Measurements from ENCODE around the gene SOHLH1. TPM values are rescaled to one million over a fixed set of nuclear protein-coding genes. Genes with fewer than 3 reads are reported as not detected.

SOHLH1 gene
- total RNA-seq, 6 donors from 2014 or later: not detected

GRCh38 chr9:135722365-135722764, 23.1 kb upstream of the SOHLH1 start:
- Histone ChIP-seq H3K9me3 (no peaks in the 10 kb centered on the region), H3K36me3 (no peaks in the 10 kb centered on the region), H3K4me3 (no peak overlapping the region), H3K27ac (no peak overlapping the region), H3K4me1 (no peaks in the 10 kb centered on the region), H3K27me3 (peaks cover 0 to 6% (median 0%) of the 10 kb centered on the region in 4 donors)
- no peak for DNase-seq
- 68 to 72% methylated on average over 15 to 18 of the region's 18 CpGs for WGBS, 2 donors
- no peak for ATAC-seq (ENCODE audit: low FRiP score in 2 of 2)
- TF ChIP-seq POLR2A (IDR thresholded peaks at IDR 0.05) (no peak), CTCF (IDR thresholded peaks at IDR 0.05) (no peak), EP300 (IDR thresholded peaks at IDR 0.05) (no peak), POLR2AphosphoS5 (IDR thresholded peaks at IDR 0.05) (no peak)

- Histone ChIP-seq H3K4me1 (peaks cover 0 to 4% (median 0%) of the 10 kb centered on the region in 4 donors), H3K27ac (no peak overlapping the region), H3K4me3 (no peak overlapping the region), H3K36me3 (no peaks in the 10 kb centered on the region), H3K27me3 (peaks cover 0 to 7% (median 3%) of the 10 kb centered on the region in 4 donors), H3K9me3 (no peaks in the 10 kb centered on the region)
- ATAC-seq (ENCODE audit: low FRiP score in 2 of 2): no peak
- 60 to 88% methylated on average over 3 to 4 of the region's 9 CpGs for WGBS, 2 donors
- TF ChIP-seq POLR2A (IDR thresholded peaks at IDR 0.05) (no peak), EP300 (IDR thresholded peaks at IDR 0.05) (no peak), CTCF (IDR thresholded peaks at IDR 0.05) (no peak), POLR2AphosphoS5 (IDR thresholded peaks at IDR 0.05) (no peak)
- peak in 1 of 2 donors; percentile 68 for DNase-seq
Observed at GRCh38 chr9:135719472-135719871, 20.2 kb upstream of the SOHLH1 start.

- no peak overlapping the region for H3K27ac ChIP-seq
- no peak for TF ChIP-seq CTCF (IDR thresholded peaks at IDR 0.05)
- TF ChIP-seq EP300 (IDR thresholded peaks at IDR 0.05): no peak
- TF ChIP-seq POLR2A (IDR thresholded peaks at IDR 0.05): no peak
- TF ChIP-seq POLR2AphosphoS5 (IDR thresholded peaks at IDR 0.05): no peak
- ATAC-seq (ENCODE audit: low FRiP score in 2 of 2): no peak
- H3K4me1 ChIP-seq: peaks cover 0 to 5% (median 0%) of the 10 kb centered on the region in 4 donors
- no peak overlapping the region for H3K4me3 ChIP-seq
- peaks cover 0 to 14% (median 6%) of the 10 kb centered on the region in 4 donors for H3K27me3 ChIP-seq
- H3K36me3 ChIP-seq: no peaks in the 10 kb centered on the region
- H3K9me3 ChIP-seq: no peaks in the 10 kb centered on the region
- 60% methylated on average over 13 of the region's 15 CpGs; no CpG with 5 or more reads in 1 of the 2 donors for WGBS, 2 donors
- peak in 1 of 2 donors; percentile 59 for DNase-seq
Observed at GRCh38 chr9:135718616-135719015, 19.3 kb upstream of the SOHLH1 start.

GRCh38 chr9:135717410-135717809, 18.1 kb upstream of the SOHLH1 start:
- H3K36me3 ChIP-seq: no peaks in the 10 kb centered on the region
- TF ChIP-seq EP300 (IDR thresholded peaks at IDR 0.05) (no peak), CTCF (IDR thresholded peaks at IDR 0.05) (no peak), POLR2AphosphoS5 (IDR thresholded peaks at IDR 0.05) (no peak), POLR2A (IDR thresholded peaks at IDR 0.05) (no peak)
- no peaks in the 10 kb centered on the region for H3K9me3 ChIP-seq
- peaks cover 0 to 5% (median 0%) of the 10 kb centered on the region in 4 donors for H3K4me1 ChIP-seq
- 74% methylated on average over 8 of the region's 13 CpGs; no CpG with 5 or more reads in 1 of the 2 donors for WGBS, 2 donors
- no peak overlapping the region for H3K27ac ChIP-seq
- H3K27me3 ChIP-seq: peaks cover 0 to 17% (median 6%) of the 10 kb centered on the region in 4 donors
- ATAC-seq (ENCODE audit: low FRiP score in 2 of 2): no peak
- no peak overlapping the region for H3K4me3 ChIP-seq
- DNase-seq: peak in 1 of 2 donors; percentile 69

GRCh38 chr9:135716045-135716444, 16.8 kb upstream of the SOHLH1 start:
- H3K27me3 ChIP-seq: peaks cover 0 to 17% (median 6%) of the 10 kb centered on the region in 4 donors
- no peak for TF ChIP-seq CTCF (IDR thresholded peaks at IDR 0.05)
- no peak for TF ChIP-seq POLR2A (IDR thresholded peaks at IDR 0.05)
- no peak for TF ChIP-seq POLR2AphosphoS5 (IDR thresholded peaks at IDR 0.05)
- TF ChIP-seq EP300 (IDR thresholded peaks at IDR 0.05): no peak
- 84 to 90% methylated on average over 6 to 11 of the region's 11 CpGs for WGBS, 2 donors
- H3K36me3 ChIP-seq: no peaks in the 10 kb centered on the region
- no peak for DNase-seq
- H3K4me3 ChIP-seq: no peak overlapping the region
- H3K27ac ChIP-seq: no peak overlapping the region
- no peak for ATAC-seq (ENCODE audit: low FRiP score in 2 of 2)
- peaks cover 0 to 5% (median 0%) of the 10 kb centered on the region in 4 donors for H3K4me1 ChIP-seq
- H3K9me3 ChIP-seq: no peaks in the 10 kb centered on the region

Data from upper lobe of left lung (tissue), 6 donors.